G401 (cell line): ENCODE data around the gene TRMT44. TPM values are rescaled to one million over a fixed set of nuclear protein-coding genes. Genes with fewer than 3 reads are reported as not detected.

Experiments used
- DNase-seq: peaks from one replicate; pipeline ENCODE4 v3.0.0-alpha.2; 2015; ENCODE audit warnings: low spot score
- in situ Hi-C: cut with HindIII; loops from 2 replicates; pipeline ENCODE4 v1.10.0; 2016; ENCODE audit warnings: low sequenced_read_pairs, mixed read lengths
- total RNA-seq: library from RNA; depleted of rRNA; stranded (reverse); fragments of >200 nt; shearing (Covaris generic); gene quantifications from 2 replicates; pipeline ENCODE4 v1.2.3, GENCODE V29; 2014; rRNA removed

The TRMT44 gene
- total RNA-seq, 1 experiment from 2014 or later = 24.9 TPM

- in situ Hi-C loops = no loop called here
- no peak for DNase-seq
Measured at GRCh38 chr4:8523175-8523574, 82.6 kb downstream of the TRMT44 start.

DNA sequence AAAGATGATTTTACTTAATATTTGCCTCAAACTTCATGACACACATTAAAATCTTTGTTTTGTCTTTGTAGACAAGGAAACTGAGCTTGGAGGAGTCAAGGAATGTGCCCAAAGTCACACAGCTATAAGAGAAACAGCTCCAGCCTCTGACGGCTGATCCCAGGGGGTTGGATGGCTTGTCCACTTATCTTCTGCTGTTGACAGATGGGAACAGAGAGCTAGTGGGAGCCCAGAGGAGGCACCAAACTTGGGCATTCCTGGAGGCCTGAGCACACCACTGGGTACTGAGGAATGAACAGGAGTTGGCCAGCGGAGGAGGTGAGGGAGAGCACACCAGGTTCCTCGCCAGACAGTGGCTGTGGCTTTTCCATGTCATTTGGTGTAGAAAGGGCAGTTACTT lies 83.2 kb downstream of the TRMT44 start:
- no peak for DNase-seq
- in situ Hi-C loops = no loop called here

DNA sequence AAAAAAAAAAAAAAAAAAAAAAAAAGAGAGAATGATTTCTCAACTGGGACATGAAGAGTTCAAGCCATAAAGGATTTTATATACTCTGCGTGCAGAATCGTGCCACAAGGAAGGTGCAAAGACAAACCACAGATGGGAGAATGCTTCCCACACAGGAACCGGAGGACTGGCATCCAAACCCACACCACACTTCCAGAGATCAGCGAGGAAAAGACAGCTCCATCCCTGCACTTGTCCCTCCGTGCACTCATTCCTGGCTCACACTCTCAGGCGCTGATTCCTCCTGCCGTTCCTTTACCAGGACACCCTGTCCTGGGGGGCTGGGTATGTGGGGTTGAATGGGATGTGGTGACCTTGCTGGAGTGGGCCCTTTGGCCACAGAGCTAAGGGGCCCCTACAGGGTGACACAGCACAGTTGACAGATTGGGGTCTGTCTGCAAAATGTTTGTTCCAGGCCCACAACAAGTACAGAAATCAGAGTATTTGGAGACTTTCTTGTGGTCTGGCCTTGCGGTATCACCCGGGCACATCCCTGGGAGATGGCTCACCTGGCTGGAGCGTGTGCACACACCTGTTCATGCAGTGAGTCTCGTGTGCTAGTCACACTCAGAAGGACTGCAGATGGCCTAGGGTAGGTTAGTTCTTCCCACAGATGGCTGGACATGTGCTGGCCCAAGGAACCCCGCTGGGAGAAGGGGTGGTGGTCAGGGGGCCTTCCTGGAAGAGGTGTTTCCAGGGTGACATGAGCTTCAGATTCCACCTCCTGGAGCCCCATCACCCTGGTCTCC lies 84.2 kb downstream of the TRMT44 start:
- no peak for DNase-seq
- in situ Hi-C loops = no loop called here

DNA sequence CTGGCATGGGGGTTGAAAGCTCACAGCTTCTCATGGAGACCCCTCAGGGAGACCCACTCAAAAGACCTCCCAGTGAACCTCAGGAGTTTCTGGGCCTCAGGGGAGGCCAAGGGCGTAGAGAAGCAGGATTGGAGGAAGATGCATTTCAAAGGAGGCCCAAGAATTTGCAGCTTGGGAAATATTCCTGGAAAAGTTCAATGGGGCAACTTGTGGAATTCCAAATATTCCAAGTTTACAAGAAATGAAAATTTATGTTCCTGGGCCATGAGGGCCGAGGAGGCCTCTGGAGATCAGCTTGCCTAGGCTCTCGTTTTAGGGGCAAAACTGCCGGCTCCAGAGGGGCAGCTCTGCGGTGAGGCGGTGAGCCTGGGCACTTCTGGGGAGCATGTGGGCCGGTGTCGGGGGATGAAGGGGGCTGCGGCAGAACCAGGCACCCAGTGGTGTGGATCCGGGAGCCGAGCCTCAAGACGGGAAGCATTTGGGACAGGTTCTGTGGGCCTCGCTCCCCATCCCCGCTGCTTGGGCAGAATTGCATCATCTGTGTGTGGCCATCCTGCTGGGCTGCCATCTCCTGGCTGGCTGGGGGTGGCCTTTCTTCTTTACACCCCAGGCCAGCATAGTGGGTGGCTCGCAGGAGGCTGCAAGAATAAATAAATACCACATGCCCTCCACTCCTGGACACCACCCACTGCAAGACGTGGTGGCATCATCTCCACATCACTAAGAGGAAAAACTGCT lies 85.0 kb downstream of the TRMT44 start:
- in situ Hi-C loops = no loop called here
- DNase-seq = no peak

Other genes with a start within 250 kb of the TRMT44 start
- gene SH3TC1, start 241.5 kb upstream of the TRMT44 start, total RNA-seq = not detected in 2 replicates
- gene HTRA3, start 171.0 kb upstream of the TRMT44 start, total RNA-seq = 0.14 TPM in 1 of 2 replicates, not detected in the other
- gene ACOX3, start 54 bp upstream of the TRMT44 start, total RNA-seq = 41.8 and 46.7 TPM in 2 replicates
- not detected in 2 replicates for gene GPR78, start 139.6 kb downstream of the TRMT44 start, total RNA-seq
- gene CPZ, start 152.0 kb downstream of the TRMT44 start, total RNA-seq = not detected in 2 replicates